Measurements from ENCODE around the gene SIGLEC8. TPM values are rescaled to one million over a fixed set of nuclear protein-coding genes. Genes with fewer than 3 reads are reported as not detected.
A peak's percentile ranks its signal among the peaks of the same experiment; 100 is the strongest.
"Not testable (repeated sequence)": the region's sequence is repeated elsewhere in the genome, so short reads cannot be mapped to it uniquely, and the experiment has no call there.

The SIGLEC8 gene
- total RNA-seq, 1 donor from 2014 or later = not detected

GRCh38 chr19:51433043-51433442 lies 25.2 kb downstream of the SIGLEC8 start:
- no peak for DNase-seq (ENCODE audit: low read depth)
- no peak for TF ChIP-seq CTCF (conservative IDR thresholded peaks at IDR 0.05; ENCODE audit: low read depth, low read length)
- H3K4me3 ChIP-seq (ENCODE audit: low read depth, low read length) = no peak overlapping the region

GRCh38 chr19:51431124-51431523 lies 27.1 kb downstream of the SIGLEC8 start:
- no peak for TF ChIP-seq CTCF (conservative IDR thresholded peaks at IDR 0.05; ENCODE audit: low read depth, low read length)
- H3K4me3 ChIP-seq (ENCODE audit: low read depth, low read length) = no peak overlapping the region
- DNase-seq (ENCODE audit: low read depth) = no peak

DNA sequence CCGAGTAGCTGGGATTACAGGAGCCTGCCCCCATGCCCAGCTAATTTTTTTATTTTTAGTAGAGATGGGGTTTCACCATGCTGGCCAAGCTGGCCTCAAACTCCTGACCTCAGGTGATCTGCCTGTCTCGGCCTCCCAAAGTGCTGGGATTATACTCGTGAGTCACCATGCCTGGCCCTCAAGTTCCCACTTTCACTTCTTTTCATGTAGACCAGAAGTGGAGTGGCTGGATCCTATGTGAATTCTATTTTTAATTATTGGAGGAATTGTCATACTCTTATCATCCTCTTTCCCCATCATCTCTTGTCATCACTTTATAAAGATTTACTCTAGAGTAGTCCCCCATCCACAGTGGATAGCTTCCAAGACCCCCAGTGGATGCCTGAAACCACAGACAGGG lies 28.0 kb downstream of the SIGLEC8 start:
- DNase-seq (ENCODE audit: low read depth) = no peak
- no peak for TF ChIP-seq CTCF (conservative IDR thresholded peaks at IDR 0.05; ENCODE audit: low read depth, low read length)
- H3K4me3 ChIP-seq (ENCODE audit: low read depth, low read length) = no peak overlapping the region

DNA sequence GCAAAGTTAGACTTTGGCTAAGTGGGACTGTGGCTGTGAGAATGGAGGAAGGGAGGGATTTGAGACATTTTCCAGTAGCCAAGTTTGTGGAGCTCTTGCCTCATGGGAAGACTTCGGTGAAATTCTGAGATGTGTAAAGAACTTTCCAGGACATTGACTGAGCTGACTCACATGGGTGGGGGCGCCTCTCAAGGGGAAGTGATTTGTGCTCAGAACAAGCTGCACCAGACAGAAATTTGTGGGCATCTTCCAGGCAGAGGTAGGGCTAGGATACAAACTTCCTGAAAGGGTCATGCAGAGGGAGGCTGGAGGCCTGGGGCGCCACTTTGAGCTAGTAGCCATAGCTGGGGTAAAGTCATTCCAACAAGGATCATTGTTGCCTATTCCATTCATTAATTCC lies 31.1 kb downstream of the SIGLEC8 start:
- no peak for DNase-seq (ENCODE audit: low read depth)
- no peak for TF ChIP-seq CTCF (conservative IDR thresholded peaks at IDR 0.05; ENCODE audit: low read depth, low read length)
- H3K4me3 ChIP-seq (ENCODE audit: low read depth, low read length) = no peak overlapping the region

GRCh38 chr19:51422053-51422448 lies 36.2 kb downstream of the SIGLEC8 start:
- DNase-seq (ENCODE audit: low read depth) = no peak
- no peak overlapping the region for H3K4me3 ChIP-seq (ENCODE audit: low read depth, low read length)
- peak; percentile 92 for TF ChIP-seq CTCF (conservative IDR thresholded peaks at IDR 0.05; ENCODE audit: low read depth, low read length)

DNA sequence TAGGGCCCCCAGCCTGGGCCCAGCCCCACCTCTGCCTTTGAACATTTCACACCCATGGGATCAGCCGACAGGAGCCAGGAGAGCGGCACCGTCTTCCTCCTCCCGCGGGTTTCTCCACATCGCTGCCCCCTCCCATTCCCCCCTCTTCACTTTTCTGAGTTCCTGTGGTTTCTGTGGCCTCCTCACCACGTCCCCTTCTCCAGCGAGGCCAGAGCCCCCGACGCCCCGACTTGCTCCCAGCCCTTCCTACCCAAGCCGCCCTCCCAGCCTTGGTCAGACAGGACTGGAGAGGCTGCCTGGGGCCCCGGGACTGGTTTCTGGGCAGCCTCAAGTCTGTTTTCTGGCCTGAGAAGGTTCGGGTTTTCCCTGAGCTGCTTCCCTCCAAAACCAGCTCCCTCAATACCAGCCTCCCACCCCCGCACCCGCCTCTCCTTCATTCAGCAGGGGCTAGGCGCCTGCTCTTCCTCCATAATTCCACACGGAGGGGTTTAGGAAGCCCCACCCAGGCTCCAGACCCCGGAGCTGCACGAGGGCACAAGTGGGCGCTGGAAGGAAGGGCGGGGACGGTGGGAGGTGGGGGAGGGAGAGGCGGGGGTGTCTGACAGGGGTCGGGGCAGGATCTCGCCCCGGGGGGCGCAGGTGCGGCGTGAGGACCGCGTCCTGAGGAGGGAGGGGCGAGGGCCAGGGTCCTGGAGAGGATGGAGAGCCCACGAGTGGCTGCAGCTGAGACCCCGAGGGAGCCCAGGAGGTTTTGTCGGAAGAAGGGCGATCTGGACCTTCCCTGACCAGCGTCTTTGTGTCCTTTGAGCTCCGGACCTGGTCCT lies 36.8 kb downstream of the SIGLEC8 start:
- TF ChIP-seq CTCF (conservative IDR thresholded peaks at IDR 0.05; ENCODE audit: low read depth, low read length) = no peak
- no peak for DNase-seq (ENCODE audit: low read depth)
- H3K4me3 ChIP-seq (ENCODE audit: low read depth, low read length) = no peak overlapping the region

GRCh38 chr19:51420511-51420910 lies 37.7 kb downstream of the SIGLEC8 start:
- not testable (repeated sequence) for DNase-seq (ENCODE audit: low read depth); H3K4me3 ChIP-seq (ENCODE audit: low read depth, low read length)
